Measurements from ENCODE around the gene TM4SF4. TPM values are rescaled to one million over a fixed set of nuclear protein-coding genes. Genes with fewer than 3 reads are reported as not detected.

TM4SF4 gene
- total RNA-seq, 4 donors from 2014 or later: 1.3 to 3.2 (median 2.2) TPM; not detected in 1

GRCh38 chr3:149541091-149541491 is 66.6 kb downstream of the TM4SF4 start:
- peaks cover 15 to 87% (median 19%) of the 10 kb centered on the region in 3 donors for H3K4me1 ChIP-seq
- WGBS, 2 donors (ENCODE audit: low coverage in 1 of 2): 41 to 60% methylated on average over 3 of the region's 3 CpGs

DNA sequence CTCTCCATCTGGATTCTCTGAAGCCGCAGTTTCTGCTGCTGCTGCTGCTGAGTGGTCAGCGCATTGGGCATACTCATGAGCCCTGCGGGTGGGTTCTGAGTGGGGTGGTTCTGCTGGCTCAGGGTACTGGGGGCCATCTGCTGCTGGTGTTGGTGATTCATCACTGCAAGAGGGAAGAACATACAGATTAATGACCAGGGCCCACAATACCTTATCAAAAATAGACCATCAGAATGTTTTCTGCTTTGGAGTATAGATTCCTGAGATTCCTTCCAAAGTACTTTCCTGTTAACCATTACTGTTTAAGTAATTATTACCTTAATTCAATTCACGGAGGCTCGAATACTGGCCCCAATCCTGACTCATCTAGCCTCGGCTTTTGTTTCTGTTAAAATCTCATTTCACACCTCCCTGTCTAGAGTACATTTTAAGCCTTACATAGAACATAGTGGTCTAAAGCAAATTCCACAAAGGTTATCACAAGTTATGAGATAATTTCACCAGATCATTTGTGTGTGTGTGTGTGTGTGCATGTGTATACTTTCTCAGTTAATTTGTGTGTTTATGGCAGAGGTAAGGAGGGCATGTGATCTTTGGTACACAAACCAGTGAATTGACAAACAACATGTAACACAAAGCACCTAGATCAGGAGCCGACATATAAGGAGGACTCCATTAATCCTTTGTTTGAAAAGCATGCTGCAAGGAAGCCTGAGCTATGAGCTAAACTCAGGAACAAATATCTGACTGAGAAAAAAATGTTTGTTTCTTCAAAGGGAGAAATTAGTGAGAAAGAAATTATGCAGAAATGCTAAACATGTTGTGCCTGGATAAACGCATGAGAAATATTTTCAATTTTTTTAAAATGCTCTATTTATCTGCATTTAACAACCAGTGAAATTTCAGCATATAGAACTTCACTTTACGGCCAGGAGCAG is 68.1 kb downstream of the TM4SF4 start:
- Histone ChIP-seq H3K27ac (peak overlapping the region in 3 of 4 donors; percentile 20 to 56 (median 43)), H3K27me3 (no peaks in the 10 kb centered on the region), H3K4me1 (peaks cover 8 to 87% (median 11%) of the 10 kb centered on the region in 3 donors), H3K4me3 (no peak overlapping the region), H3K9me3 (no peaks in the 10 kb centered on the region), H3K36me3 (peaks cover 0 to 14% of the 10 kb centered on the region in 2 donors)
- ATAC-seq: no peak
- TF ChIP-seq CTCF (IDR thresholded peaks at IDR 0.05) (no peak), EP300 (IDR thresholded peaks at IDR 0.05) (no peak)
- WGBS, 2 donors (ENCODE audit: low coverage in 1 of 2): 63 to 70% methylated on average over 6 to 9 of the region's 9 CpGs

More at GRCh38 chr3:149541091-149541491, 66.6 kb downstream of the TM4SF4 start:
- H3K9me3 ChIP-seq: no peaks in the 10 kb centered on the region
- no peaks in the 10 kb centered on the region for H3K27me3 ChIP-seq
- H3K27ac ChIP-seq: peak overlapping the region in 3 of 4 donors; percentile 9 to 49 (median 43)
- no peak for ATAC-seq
- no peak overlapping the region for H3K4me3 ChIP-seq
- H3K36me3 ChIP-seq: peaks cover 0 to 14% of the 10 kb centered on the region in 2 donors
- TF ChIP-seq EP300 (IDR thresholded peaks at IDR 0.05): no peak
- peak in 1 of 4 experiments; percentile 17 for TF ChIP-seq CTCF (IDR thresholded peaks at IDR 0.05)
- no peak for TF ChIP-seq POLR2AphosphoS5 (IDR thresholded peaks at IDR 0.05)
- no peak for TF ChIP-seq POLR2A (IDR thresholded peaks at IDR 0.05)

GRCh38 chr3:149545049-149545448 is 70.6 kb downstream of the TM4SF4 start:
- Histone ChIP-seq H3K27me3 (no peaks in the 10 kb centered on the region), H3K27ac (peak overlapping the region in 3 of 4 donors; percentile 22 to 83 (median 77)), H3K36me3 (peaks cover 0 to 14% of the 10 kb centered on the region in 2 donors), H3K9me3 (no peaks in the 10 kb centered on the region), H3K4me1 (peaks cover under 1 to 82% (median 21%) of the 10 kb centered on the region in 3 donors), H3K4me3 (no peak overlapping the region)
- WGBS, 2 donors (ENCODE audit: low coverage in 1 of 2): 64 to 88% methylated on average over 2 of the region's 2 CpGs
- ATAC-seq: no peak
- TF ChIP-seq POLR2AphosphoS5 (IDR thresholded peaks at IDR 0.05): no peak
- TF ChIP-seq CTCF (IDR thresholded peaks at IDR 0.05): no peak
- no peak for TF ChIP-seq EP300 (IDR thresholded peaks at IDR 0.05)
- TF ChIP-seq POLR2A (IDR thresholded peaks at IDR 0.05): no peak

GRCh38 chr3:149547413-149547812 is 72.9 kb downstream of the TM4SF4 start:
- H3K4me3 ChIP-seq: peak overlapping the region in 1 of 2 donors; percentile 8
- 7 to 8% methylated on average over 9 of the region's 9 CpGs for whole genome bisulfite sequencing, 2 donors (ENCODE audit: low coverage in 1 of 2)
- peak; percentile 76 for ATAC-seq
- H3K27ac ChIP-seq: peak overlapping the region; percentile 64 to 98 (median 80)
- no peaks in the 10 kb centered on the region for H3K27me3 ChIP-seq
- peaks cover 6 to 80% (median 22%) of the 10 kb centered on the region in 3 donors for H3K4me1 ChIP-seq
- peaks cover 0 to under 1% of the 10 kb centered on the region in 2 donors for H3K36me3 ChIP-seq
- TF ChIP-seq POLR2A (IDR thresholded peaks at IDR 0.05) (no peak), POLR2AphosphoS5 (IDR thresholded peaks at IDR 0.05) (peak; percentile 67), CTCF (IDR thresholded peaks at IDR 0.05) (no peak), EP300 (IDR thresholded peaks at IDR 0.05) (no peak)
- H3K9me3 ChIP-seq: no peaks in the 10 kb centered on the region
